GM12878 (cell line): ENCODE results near the gene KCNQ1OT1. TPM values are rescaled to one million over a fixed set of nuclear protein-coding genes. Genes with fewer than 3 reads are reported as not detected.

ENCODE experiments used
- ATAC-seq: fragments of 200-7000 bp; cut with Tn5 transposase; 3 replicates; pipeline ENCODE4 v1.9.1; 2020; ENCODE audit warnings: mild to moderate bottlenecking, moderate library complexity
- BruUV-seq: library from RNA; stranded (reverse); fragments of 400-500 nt; replicated peaks from 2 replicates; lab custom pipeline; 2021; lab: Mats Ljungman, UMichigan
- CTCF ChIA-PET: fragments of 300-600 bp; sonication (Branson Sonifier 250); formaldehyde crosslinking; extraction: SDS; loops from one replicate; lab custom pipeline; 2021; ENCODE audit warnings: inconsistent platforms; lab: Yijun Ruan, JAX
- POLR2A ChIA-PET: fragments of 350-600 bp; formaldehyde crosslinking; extraction: SDS; loops from one replicate; lab custom pipeline; 2021; ENCODE audit warnings: inconsistent platforms; lab: Charles Lee
- RAD21 ChIA-PET: fragments of 300-600 bp; sonication (Branson Sonifier 250); formaldehyde crosslinking; loops from one replicate; lab custom pipeline; 2023; ENCODE audit warnings: antibody characterized with exemption; ENCODE audit not compliant: unreplicated experiment; lab: Charles Lee
- SMC1A ChIA-PET: fragments of 300-600 bp; sonication (Branson Sonifier 250); formaldehyde crosslinking; loops from one replicate; lab custom pipeline; 2023; ENCODE audit not compliant: unreplicated experiment, uncharacterized antibody; lab: Charles Lee
- DNase-seq: peaks from one replicate; pipeline ENCODE4 v3.0.0-alpha.2; 2011; ENCODE audit warnings: low read depth, low spot score
- FAIRE-seq: peaks from 3 replicates; lab custom pipeline; 2011; peaks lifted over from hg19 to GRCh38; lab: Jason Lieb, UNC
- H2AFZ ChIP-seq: 2 replicates; pipeline ENCODE4 v1.6.0; 2011; ENCODE audit warnings: low read depth, low read length, control low read depth; ENCODE audit not compliant: control insufficient read depth
- H3K27ac ChIP-seq: 2 replicates; pipeline ENCODE4 v1.5.1; 2011; ENCODE audit warnings: control low read depth; ENCODE audit not compliant: control insufficient read depth, insufficient read depth
- H3K27me3 ChIP-seq, 2 experiments: replicated peaks in 1 of 2; 2 replicates each; pipeline versions ENCODE4 v1.6.0 to v1.6.1; 2011; ENCODE audit warnings: low read length in 1 of 2; ENCODE audit not compliant: control insufficient read depth in 2 of 2, insufficient read depth in 2 of 2
- H3K36me3 ChIP-seq, 2 experiments: 2 replicates each; pipeline ENCODE4 v1.5.1; 2011; ENCODE audit warnings: low read length in 1 of 2; ENCODE audit not compliant: control insufficient read depth in 2 of 2, insufficient read depth in 2 of 2
- H3K4me1 ChIP-seq: 2 replicates; pipeline ENCODE4 v1.6.1; 2011; ENCODE audit warnings: mild to moderate bottlenecking, low read length, moderate library complexity, mixed read lengths; ENCODE audit not compliant: control insufficient read depth, insufficient read depth
- H3K4me2 ChIP-seq: 2 replicates; pipeline ENCODE4 v1.6.0; 2011; ENCODE audit warnings: control low read depth; ENCODE audit not compliant: control insufficient read depth, insufficient read depth
- H3K4me3 ChIP-seq: fragments of 200-600 bp; sonication (generic); 2 replicates; pipeline ENCODE4 v1.5.1; 2016
- H3K79me2 ChIP-seq: 2 replicates; pipeline ENCODE4 v1.6.0; 2011; ENCODE audit warnings: low read length; ENCODE audit not compliant: control insufficient read depth, insufficient read depth
- H3K9ac ChIP-seq: 2 replicates; pipeline ENCODE4 v1.8.0; 2011; ENCODE audit warnings: low read length, control low read depth, mixed read lengths; ENCODE audit not compliant: control insufficient read depth, insufficient read depth
- H3K9me3 ChIP-seq: replicated peaks from 3 replicates; pipeline ENCODE4 v1.5.1; 2011; ENCODE audit warnings: mild to moderate bottlenecking, low read length; ENCODE audit not compliant: control insufficient read depth, insufficient read depth
- H4K20me1 ChIP-seq: 2 replicates; pipeline ENCODE4 v1.6.0; 2011; ENCODE audit not compliant: control insufficient read depth, insufficient read depth
- ATF7 ChIP-seq: fragments of 450-650 bp; IDR thresholded peaks from 2 replicates; pipeline ENCODE4 v1.6.1; 2016; ENCODE audit warnings: low read depth, mild to moderate bottlenecking
- WGBS: methylation state at CpG from one replicate; pipeline ENCODE4 v1.1.6; 2016; ENCODE audit warnings: low lambda C conversion rate; ENCODE audit not compliant: insufficient replicate concordance, insufficient coverage; ENCODE audit errors: missing lambda C conversion rate; 5-methylcytosine and 5-hydroxymethylcytosine counted together
- in situ Hi-C: fragments of 300-500 bp; cut with MboI; formaldehyde crosslinking; loops from 9 replicates; pipeline ENCODE4 v1.14.3; 2018; ENCODE audit warnings: mixed read lengths
- intact Hi-C: fragments of 100-400 bp; cut with micrococcal nuclease; formaldehyde crosslinking; loops from one replicate; pipeline ENCODE4 v1.14.2; 2022; ENCODE audit not compliant: unreplicated experiment
- polyA plus RNA-seq, 11 experiments: library from polyadenylated mRNA; depleted of rRNA in 4 of 11; unstranded in 6 of 11; stranded (reverse) in 5 of 11; fragments of >200 nt; fragmentation: Nextera tagmentation in 4 of 11; fragmentation: Illumina TruSeq in 1 of 11; extraction: Ambion mirVana in 4 of 11; extraction: Trizol in 1 of 11; gene quantifications; 1 replicate in 1 of 11; 2 replicates in 10 of 11; pipeline versions ENCODE4 v1.2.1 to v1.2.3, GENCODE V29; 2011 to 2016; ENCODE audit warnings: inconsistent platforms in 2 of 11, missing spikeins in 2 of 11, low read depth in 1 of 11
- total RNA-seq, 4 experiments: library from RNA; depleted of rRNA in 3 of 4; stranded (reverse); fragments of >200 nt in 3 of 4; fragmentation: Illumina TruSeq in 1 of 4; extraction: Trizol in 1 of 4; gene quantifications; 2 replicates each; pipeline versions ENCODE4 v1.2.1 to v1.2.3, GENCODE V29; 2013 to 2021
- TF ChIP-seq, protein P1 (sequence below): fragments of 450-650 bp; IDR thresholded peaks from 2 replicates; pipeline ENCODE4 v1.6.1; 2018; ENCODE audit warnings: borderline replicate concordance, mild to moderate bottlenecking; ENCODE audit not compliant: partially characterized antibody
- TF ChIP-seq, protein P2 (sequence below): fragments of 450-650 bp; conservative IDR thresholded peaks from 2 replicates; pipeline ENCODE4 v1.6.1; 2017; ENCODE audit warnings: mild to moderate bottlenecking, moderate library complexity
- TF ChIP-seq, protein P3 (sequence below): fragments of 150-350 bp; IDR thresholded peaks from 2 replicates; pipeline ENCODE4 v1.6.1; 2016; ENCODE audit warnings: low read depth, low read length
- TF ChIP-seq, protein P4 (sequence below): fragments of 450-650 bp; IDR thresholded peaks from 2 replicates; pipeline ENCODE4 v1.6.1; 2017; ENCODE audit warnings: mild to moderate bottlenecking, moderate library complexity
- TF ChIP-seq, protein P5 (sequence below): IDR thresholded peaks from 2 replicates; pipeline ENCODE4 v1.6.1; 2012; ENCODE audit warnings: low read depth, low read length, improper control_type of control experiment

The KCNQ1OT1 gene
- total and polyA plus RNA-seq, 10 of the 15 experiments (the other 5 are each of a cell fraction or from before 2014, with no cell fraction given), result 0.02 to 1.6 (median 0.41) TPM

DNA sequence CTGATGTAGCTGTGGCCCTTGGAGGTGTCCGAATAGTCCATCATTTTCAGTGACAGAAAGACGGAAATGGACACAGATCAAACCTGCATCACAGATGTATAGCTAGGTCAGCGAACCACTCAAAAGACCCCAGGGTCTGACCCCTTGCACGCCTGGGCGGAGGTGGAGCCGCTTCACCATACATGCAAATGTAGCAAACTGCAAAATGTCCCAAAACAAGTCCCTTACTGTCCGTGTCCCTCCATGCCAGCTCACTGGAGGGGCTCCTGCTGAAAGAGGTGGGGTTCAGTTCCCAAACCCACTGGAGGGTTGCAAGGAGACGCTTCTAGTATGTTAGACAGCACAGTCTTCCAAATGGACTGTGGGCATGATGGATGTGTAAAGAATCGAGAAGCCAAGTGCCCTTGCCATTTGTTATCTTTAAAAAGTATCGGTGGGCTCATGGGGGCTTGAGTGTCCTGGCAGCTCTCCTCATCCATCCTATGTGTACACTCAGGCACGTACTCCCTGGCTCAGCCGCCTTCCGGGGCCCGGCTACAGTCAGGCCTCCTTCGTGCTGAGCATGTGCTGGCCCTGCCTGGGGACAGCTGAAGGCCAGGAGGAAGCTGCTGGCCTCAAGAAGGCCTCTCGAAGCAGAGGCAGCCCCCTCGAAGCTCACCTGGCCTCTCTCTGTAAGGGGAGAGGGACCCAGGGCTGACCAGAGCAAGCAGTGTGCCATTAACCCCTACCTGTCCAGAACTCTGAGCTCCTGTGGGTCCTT lies 20.2 kb upstream of the KCNQ1OT1 start (continued):
- TF ChIP-seq, protein P1, sequence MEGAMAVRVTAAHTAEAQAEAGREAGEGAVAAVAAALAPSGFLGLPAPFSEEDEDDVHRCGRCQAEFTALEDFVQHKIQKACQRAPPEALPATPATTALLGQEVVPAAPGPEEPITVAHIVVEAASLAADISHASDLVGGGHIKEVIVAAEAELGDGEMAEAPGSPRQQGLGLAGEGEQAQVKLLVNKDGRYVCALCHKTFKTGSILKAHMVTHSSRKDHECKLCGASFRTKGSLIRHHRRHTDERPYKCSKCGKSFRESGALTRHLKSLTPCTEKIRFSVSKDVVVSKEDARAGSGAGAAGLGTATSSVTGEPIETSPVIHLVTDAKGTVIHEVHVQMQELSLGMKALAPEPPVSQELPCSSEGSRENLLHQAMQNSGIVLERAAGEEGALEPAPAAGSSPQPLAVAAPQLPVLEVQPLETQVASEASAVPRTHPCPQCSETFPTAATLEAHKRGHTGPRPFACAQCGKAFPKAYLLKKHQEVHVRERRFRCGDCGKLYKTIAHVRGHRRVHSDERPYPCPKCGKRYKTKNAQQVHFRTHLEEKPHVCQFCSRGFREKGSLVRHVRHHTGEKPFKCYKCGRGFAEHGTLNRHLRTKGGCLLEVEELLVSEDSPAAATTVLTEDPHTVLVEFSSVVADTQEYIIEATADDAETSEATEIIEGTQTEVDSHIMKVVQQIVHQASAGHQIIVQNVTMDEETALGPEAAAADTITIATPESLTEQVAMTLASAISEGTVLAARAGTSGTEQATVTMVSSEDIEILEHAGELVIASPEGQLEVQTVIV, result no peak

DNA sequence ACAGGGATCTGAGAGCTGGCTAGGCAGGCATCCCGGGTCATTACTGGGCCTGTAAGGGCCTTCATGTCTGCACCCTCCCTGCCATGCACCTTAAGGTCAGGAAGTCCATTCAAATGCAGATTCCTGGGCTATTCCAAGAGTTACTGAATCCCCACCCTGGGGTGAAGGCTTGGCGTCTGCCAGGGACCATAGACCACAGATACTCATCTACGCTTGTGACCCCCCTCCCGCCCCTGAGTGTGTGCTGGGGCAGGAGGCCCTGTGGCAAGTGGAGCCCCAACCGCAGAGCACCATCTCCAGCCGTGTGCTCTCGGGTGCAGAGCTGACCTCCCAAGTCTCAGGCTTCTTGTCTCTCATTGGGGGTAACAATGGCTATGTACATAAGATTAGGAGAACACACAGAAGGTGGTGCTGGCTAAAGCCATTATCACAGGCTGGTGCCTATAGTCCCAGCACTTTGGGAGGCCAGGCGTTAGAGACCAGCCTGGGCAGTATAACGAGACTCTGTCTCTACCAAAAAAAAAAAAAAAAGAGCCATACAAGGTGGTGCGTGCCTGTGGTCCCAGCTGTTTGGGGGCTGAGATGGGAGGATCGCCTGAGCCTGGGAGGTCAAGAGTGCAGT lies 19.1 kb upstream of the KCNQ1OT1 start:
- ChIA-PET RAD21 (no interaction called here), CTCF (no interaction called here), SMC1A (no interaction called here), POLR2A (no interaction called here)
- Histone ChIP-seq H3K27me3 (peaks cover 2 to 3% of the 10 kb centered on the region in 2 experiments; a peak in 3 of 4 replicates), H3K4me2 (no peak overlapping the region), H3K79me2 (no peaks in the 10 kb centered on the region), H4K20me1 (no peaks in the 10 kb centered on the region), H3K4me1 (no peaks in the 10 kb centered on the region), H3K36me3 (no peaks in the 10 kb centered on the region), H3K4me3 (no peak overlapping the region), H2AFZ (no peak overlapping the region), H3K27ac (no peak overlapping the region), H3K9me3 (no peaks in the 10 kb centered on the region), H3K9ac (no peak overlapping the region)
- ATAC-seq (no peak), DNase-seq (no peak), FAIRE-seq (no peak)
- in situ Hi-C loops (no loop called here), intact Hi-C loops (no loop called here)
- WGBS, result 17% methylated on average over 11 of the region's 11 CpGs
- BruUV-seq, result no TSS peak
- TF ChIP-seq, protein P2, sequence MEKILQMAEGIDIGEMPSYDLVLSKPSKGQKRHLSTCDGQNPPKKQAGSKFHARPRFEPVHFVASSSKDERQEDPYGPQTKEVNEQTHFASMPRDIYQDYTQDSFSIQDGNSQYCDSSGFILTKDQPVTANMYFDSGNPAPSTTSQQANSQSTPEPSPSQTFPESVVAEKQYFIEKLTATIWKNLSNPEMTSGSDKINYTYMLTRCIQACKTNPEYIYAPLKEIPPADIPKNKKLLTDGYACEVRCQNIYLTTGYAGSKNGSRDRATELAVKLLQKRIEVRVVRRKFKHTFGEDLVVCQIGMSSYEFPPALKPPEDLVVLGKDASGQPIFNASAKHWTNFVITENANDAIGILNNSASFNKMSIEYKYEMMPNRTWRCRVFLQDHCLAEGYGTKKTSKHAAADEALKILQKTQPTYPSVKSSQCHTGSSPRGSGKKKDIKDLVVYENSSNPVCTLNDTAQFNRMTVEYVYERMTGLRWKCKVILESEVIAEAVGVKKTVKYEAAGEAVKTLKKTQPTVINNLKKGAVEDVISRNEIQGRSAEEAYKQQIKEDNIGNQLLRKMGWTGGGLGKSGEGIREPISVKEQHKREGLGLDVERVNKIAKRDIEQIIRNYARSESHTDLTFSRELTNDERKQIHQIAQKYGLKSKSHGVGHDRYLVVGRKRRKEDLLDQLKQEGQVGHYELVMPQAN, result no peak
- TF ChIP-seq, protein P3, sequence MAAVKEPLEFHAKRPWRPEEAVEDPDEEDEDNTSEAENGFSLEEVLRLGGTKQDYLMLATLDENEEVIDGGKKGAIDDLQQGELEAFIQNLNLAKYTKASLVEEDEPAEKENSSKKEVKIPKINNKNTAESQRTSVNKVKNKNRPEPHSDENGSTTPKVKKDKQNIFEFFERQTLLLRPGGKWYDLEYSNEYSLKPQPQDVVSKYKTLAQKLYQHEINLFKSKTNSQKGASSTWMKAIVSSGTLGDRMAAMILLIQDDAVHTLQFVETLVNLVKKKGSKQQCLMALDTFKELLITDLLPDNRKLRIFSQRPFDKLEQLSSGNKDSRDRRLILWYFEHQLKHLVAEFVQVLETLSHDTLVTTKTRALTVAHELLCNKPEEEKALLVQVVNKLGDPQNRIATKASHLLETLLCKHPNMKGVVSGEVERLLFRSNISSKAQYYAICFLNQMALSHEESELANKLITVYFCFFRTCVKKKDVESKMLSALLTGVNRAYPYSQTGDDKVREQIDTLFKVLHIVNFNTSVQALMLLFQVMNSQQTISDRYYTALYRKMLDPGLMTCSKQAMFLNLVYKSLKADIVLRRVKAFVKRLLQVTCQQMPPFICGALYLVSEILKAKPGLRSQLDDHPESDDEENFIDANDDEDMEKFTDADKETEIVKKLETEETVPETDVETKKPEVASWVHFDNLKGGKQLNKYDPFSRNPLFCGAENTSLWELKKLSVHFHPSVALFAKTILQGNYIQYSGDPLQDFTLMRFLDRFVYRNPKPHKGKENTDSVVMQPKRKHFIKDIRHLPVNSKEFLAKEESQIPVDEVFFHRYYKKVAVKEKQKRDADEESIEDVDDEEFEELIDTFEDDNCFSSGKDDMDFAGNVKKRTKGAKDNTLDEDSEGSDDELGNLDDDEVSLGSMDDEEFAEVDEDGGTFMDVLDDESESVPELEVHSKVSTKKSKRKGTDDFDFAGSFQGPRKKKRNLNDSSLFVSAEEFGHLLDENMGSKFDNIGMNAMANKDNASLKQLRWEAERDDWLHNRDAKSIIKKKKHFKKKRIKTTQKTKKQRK, result no peak
- TF ChIP-seq, protein P4, sequence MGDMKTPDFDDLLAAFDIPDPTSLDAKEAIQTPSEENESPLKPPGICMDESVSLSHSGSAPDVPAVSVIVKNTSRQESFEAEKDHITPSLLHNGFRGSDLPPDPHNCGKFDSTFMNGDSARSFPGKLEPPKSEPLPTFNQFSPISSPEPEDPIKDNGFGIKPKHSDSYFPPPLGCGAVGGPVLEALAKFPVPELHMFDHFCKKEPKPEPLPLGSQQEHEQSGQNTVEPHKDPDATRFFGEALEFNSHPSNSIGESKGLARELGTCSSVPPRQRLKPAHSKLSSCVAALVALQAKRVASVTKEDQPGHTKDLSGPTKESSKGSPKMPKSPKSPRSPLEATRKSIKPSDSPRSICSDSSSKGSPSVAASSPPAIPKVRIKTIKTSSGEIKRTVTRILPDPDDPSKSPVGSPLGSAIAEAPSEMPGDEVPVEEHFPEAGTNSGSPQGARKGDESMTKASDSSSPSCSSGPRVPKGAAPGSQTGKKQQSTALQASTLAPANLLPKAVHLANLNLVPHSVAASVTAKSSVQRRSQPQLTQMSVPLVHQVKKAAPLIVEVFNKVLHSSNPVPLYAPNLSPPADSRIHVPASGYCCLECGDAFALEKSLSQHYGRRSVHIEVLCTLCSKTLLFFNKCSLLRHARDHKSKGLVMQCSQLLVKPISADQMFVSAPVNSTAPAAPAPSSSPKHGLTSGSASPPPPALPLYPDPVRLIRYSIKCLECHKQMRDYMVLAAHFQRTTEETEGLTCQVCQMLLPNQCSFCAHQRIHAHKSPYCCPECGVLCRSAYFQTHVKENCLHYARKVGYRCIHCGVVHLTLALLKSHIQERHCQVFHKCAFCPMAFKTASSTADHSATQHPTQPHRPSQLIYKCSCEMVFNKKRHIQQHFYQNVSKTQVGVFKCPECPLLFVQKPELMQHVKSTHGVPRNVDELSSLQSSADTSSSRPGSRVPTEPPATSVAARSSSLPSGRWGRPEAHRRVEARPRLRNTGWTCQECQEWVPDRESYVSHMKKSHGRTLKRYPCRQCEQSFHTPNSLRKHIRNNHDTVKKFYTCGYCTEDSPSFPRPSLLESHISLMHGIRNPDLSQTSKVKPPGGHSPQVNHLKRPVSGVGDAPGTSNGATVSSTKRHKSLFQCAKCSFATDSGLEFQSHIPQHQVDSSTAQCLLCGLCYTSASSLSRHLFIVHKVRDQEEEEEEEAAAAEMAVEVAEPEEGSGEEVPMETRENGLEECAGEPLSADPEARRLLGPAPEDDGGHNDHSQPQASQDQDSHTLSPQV, result no peak
- no peak for TF ChIP-seq ATF7
- TF ChIP-seq, protein P5, sequence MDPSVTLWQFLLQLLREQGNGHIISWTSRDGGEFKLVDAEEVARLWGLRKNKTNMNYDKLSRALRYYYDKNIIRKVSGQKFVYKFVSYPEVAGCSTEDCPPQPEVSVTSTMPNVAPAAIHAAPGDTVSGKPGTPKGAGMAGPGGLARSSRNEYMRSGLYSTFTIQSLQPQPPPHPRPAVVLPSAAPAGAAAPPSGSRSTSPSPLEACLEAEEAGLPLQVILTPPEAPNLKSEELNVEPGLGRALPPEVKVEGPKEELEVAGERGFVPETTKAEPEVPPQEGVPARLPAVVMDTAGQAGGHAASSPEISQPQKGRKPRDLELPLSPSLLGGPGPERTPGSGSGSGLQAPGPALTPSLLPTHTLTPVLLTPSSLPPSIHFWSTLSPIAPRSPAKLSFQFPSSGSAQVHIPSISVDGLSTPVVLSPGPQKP, result no peak
